GM21619 (cell line): ENCODE results near the gene THAP7.

Source experiments
- ATAC-seq: cut with Tn5 transposase; IDR thresholded peaks from one replicate; pipeline ENCODE4 v1.9.1; 2021; ENCODE audit not compliant: unreplicated experiment

The THAP7 gene

GRCh38 chr22:20949698-20950183, 52.2 kb downstream of the THAP7 start:
- no peak for ATAC-seq
